Type B pancreatic cell (in vitro differentiated cells): ENCODE data around the gene PLXNA2. TPM values are rescaled to one million over a fixed set of nuclear protein-coding genes. Genes with fewer than 3 reads are reported as not detected.

Experiments used
- DNase-seq: peaks from one replicate; pipeline ENCODE4 v3.0.0; 2021; ENCODE audit warnings: mixed read lengths; ENCODE audit not compliant: unreplicated experiment; ENCODE audit errors: extremely low spot score
- H3K27ac Mint-ChIP-seq: 2 replicates; pipeline ENCODE4 v1.8.0; 2021; ENCODE audit warnings: mild to moderate bottlenecking, mixed read lengths
- H3K27me3 Mint-ChIP-seq: 2 replicates; pipeline ENCODE4 v1.8.0; 2021; ENCODE audit warnings: mixed read lengths
- H3K36me3 Mint-ChIP-seq: 2 replicates; pipeline ENCODE4 v1.8.0; 2021; ENCODE audit warnings: mixed read lengths
- H3K4me1 Mint-ChIP-seq: one replicate; pipeline ENCODE4 v1.8.0; 2021; ENCODE audit warnings: mixed read lengths; ENCODE audit not compliant: unreplicated experiment
- H3K4me3 Mint-ChIP-seq: 2 replicates; pipeline ENCODE4 v1.8.0; 2021; ENCODE audit warnings: mild to moderate bottlenecking, mixed read lengths
- H3K9me3 Mint-ChIP-seq: 2 replicates; pipeline ENCODE4 v1.8.0; 2021; ENCODE audit warnings: mixed read lengths
- total RNA-seq: library from RNA; stranded (reverse); gene quantifications from 2 replicates; pipeline ENCODE4 v1.2.1, GENCODE V29; 2021; ENCODE audit warnings: low replicate concordance
- TF ChIP-seq, protein P1 (sequence below): fragments of 200-600 bp; sonication (generic); conservative IDR thresholded peaks from 2 replicates; pipeline ENCODE4 v1.5.0; 2021; ENCODE audit warnings: antibody characterized with exemption, mild to moderate bottlenecking

PLXNA2 gene
- total RNA-seq, 1 donor from 2014 or later = 80.1 TPM

DNA sequence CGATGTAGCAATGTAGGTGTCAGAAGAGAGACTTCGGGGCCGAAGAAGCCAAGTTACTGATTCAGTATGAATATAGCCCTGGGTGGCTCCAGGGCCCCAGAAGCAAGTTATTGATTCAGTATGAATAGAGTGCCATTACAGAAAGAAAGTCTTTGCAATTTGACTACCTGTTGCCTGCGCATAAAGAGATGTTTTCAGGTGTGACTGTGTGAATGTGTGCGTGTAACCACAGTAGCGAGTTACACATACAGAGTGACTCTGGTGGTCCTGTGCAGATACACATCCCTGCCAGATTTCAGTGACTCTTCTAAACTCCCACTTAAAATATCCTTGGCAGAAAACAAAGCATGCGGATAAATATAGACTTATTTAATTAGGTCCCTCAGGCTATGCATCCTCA lies 190.5 kb downstream of the PLXNA2 start:
- Mint-ChIP-seq H3K36me3 (peaks cover 60% of the 10 kb centered on the region), H3K27me3 (peaks cover 5% of the 10 kb centered on the region), H3K4me3 (no peak overlapping the region), H3K9me3 (no peaks in the 10 kb centered on the region), H3K4me1 (peaks cover 34% of the 10 kb centered on the region), H3K27ac (no peak overlapping the region)
- DNase-seq = no peak
- TF ChIP-seq, protein P1, sequence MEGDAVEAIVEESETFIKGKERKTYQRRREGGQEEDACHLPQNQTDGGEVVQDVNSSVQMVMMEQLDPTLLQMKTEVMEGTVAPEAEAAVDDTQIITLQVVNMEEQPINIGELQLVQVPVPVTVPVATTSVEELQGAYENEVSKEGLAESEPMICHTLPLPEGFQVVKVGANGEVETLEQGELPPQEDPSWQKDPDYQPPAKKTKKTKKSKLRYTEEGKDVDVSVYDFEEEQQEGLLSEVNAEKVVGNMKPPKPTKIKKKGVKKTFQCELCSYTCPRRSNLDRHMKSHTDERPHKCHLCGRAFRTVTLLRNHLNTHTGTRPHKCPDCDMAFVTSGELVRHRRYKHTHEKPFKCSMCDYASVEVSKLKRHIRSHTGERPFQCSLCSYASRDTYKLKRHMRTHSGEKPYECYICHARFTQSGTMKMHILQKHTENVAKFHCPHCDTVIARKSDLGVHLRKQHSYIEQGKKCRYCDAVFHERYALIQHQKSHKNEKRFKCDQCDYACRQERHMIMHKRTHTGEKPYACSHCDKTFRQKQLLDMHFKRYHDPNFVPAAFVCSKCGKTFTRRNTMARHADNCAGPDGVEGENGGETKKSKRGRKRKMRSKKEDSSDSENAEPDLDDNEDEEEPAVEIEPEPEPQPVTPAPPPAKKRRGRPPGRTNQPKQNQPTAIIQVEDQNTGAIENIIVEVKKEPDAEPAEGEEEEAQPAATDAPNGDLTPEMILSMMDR = no peak

DNA sequence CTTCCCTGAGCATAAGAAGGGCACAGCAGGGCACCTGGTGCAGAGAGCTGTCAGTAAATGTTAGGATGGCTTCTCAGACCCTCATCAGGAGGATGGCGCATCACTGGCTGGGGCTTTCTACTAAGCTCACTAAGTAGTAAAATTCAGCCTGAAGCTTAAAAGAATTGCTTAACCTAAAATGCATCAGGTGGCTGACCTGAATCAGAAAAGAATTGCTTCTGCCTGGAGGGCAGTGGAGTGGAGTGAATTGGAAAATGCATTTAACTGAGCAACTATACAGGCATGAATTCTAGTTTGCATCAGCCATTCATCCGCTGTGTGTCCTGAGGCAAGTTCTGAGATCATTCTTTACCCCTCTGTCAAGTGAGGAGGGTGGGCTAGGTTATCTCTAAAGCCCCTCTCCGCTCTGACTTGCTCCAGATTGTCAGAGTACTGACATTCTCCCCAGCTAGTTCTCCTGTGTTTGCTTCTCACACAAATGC lies 191.2 kb downstream of the PLXNA2 start:
- no peak overlapping the region for H3K4me3 Mint-ChIP-seq
- no peak for DNase-seq
- no peaks in the 10 kb centered on the region for H3K9me3 Mint-ChIP-seq
- H3K36me3 Mint-ChIP-seq = peaks cover 61% of the 10 kb centered on the region
- no peak overlapping the region for H3K27ac Mint-ChIP-seq
- TF ChIP-seq, protein P1 = no peak
- H3K27me3 Mint-ChIP-seq = peaks cover 5% of the 10 kb centered on the region
- H3K4me1 Mint-ChIP-seq = peaks cover 28% of the 10 kb centered on the region

DNA sequence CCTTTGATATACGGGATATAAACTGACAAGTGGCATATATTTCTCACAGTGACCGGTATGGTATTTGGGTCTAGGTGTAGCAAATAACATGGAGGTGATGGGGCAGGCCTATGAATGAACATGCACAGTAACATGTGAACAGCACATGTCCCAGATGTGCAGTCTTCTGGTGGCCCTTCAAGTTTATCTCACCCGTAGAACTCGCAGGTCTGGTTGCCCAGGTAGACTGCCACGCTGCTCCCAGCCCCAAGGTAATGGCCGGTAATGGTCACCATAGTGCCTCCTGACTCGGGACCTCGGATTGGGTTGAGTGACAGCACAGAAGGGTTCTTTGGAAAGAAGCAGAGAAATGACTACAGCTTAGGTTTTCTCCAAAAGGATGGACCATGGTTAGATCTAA lies 192.0 kb downstream of the PLXNA2 start:
- H3K4me1 Mint-ChIP-seq = peaks cover 32% of the 10 kb centered on the region
- no peak overlapping the region for H3K4me3 Mint-ChIP-seq
- H3K36me3 Mint-ChIP-seq = peaks cover 65% of the 10 kb centered on the region
- H3K27ac Mint-ChIP-seq = no peak overlapping the region
- H3K9me3 Mint-ChIP-seq = no peaks in the 10 kb centered on the region
- TF ChIP-seq, protein P1 = no peak
- no peak for DNase-seq
- H3K27me3 Mint-ChIP-seq = peaks cover 5% of the 10 kb centered on the region

DNA sequence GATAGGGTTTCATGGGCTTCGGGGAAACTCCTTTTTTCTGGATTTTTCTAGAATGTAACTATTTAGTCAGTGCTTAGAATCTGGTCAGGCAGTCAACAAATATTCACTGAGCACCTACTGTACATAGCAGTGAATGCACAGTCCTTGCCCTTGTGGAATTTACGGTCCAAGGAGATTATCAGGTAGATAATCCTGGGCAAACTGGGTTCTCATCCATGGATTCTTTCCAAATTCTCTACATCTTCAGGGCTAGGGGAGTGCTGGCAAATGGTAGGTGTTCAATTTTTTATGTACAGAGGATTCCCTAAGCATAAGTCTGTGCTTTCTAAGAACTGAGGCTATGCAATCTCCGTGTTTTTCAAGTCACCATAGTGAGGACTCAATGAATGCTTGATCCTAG lies 192.5 kb downstream of the PLXNA2 start:
- Mint-ChIP-seq H3K9me3 (no peaks in the 10 kb centered on the region), H3K27me3 (peaks cover 5% of the 10 kb centered on the region), H3K27ac (no peak overlapping the region), H3K36me3 (peaks cover 64% of the 10 kb centered on the region), H3K4me3 (no peak overlapping the region), H3K4me1 (peaks cover 30% of the 10 kb centered on the region)
- DNase-seq = no peak
- TF ChIP-seq, protein P1 = no peak

DNA sequence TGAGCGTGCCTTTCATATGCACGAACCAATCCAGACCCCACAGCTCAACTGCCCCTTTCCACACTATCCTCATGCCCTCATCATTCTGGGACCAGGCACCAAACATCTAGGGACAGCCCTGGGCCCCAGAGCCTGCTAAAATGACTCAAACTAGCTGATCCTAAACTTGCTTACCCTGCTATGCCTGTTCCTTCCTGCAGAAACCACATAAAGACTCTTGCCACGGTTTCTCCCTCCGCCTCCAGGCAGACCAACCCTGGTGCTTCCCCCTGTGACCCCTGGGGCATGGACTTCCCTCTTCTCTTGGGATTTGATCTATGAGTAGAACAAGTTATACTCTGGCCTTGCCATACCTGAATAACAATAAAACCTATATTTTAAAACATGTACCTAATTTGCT lies 195.3 kb downstream of the PLXNA2 start:
- TF ChIP-seq, protein P1 = no peak
- Mint-ChIP-seq H3K4me3 (peak overlapping the region; percentile 42), H3K9me3 (no peaks in the 10 kb centered on the region), H3K27me3 (no peaks in the 10 kb centered on the region), H3K4me1 (peaks cover 24% of the 10 kb centered on the region), H3K27ac (peak overlapping the region; percentile 86), H3K36me3 (peaks cover 69% of the 10 kb centered on the region)
- no peak for DNase-seq

DNA sequence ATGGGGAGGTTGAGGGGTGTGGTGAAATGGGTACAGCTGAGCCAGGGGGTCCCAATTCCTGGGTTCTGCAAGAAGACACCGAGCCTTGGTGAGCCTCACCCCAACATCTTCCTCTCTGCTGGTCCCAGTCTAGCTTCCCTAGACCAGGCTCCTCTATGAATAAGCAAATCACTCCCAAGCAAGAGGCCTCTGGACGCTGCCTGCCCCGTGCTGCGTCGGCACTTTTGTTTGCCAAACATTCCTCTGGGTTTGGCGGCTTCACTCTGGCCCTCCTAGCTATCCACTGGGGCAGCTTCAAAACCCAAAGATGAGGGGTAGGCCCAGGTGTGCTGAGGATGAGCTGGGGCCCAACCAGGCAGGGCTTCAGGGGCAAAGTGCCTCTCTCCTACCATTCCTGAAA lies 196.2 kb downstream of the PLXNA2 start:
- DNase-seq = no peak

More for the DNA sequence above, 196.2 kb downstream of the PLXNA2 start:
- TF ChIP-seq, protein P1 = no peak
- no peaks in the 10 kb centered on the region for H3K27me3 Mint-ChIP-seq
- H3K4me3 Mint-ChIP-seq = peak overlapping the region; percentile 44
- H3K36me3 Mint-ChIP-seq = peaks cover 69% of the 10 kb centered on the region
- H3K9me3 Mint-ChIP-seq = no peaks in the 10 kb centered on the region
- H3K4me1 Mint-ChIP-seq = peaks cover 28% of the 10 kb centered on the region
- peak overlapping the region; percentile 39 for H3K27ac Mint-ChIP-seq
